Neuronal stem cell (in vitro differentiated cells): ENCODE measurements around the gene RAD51B.

ENCODE experiments used
- DNase-seq: peaks from one replicate; pipeline ENCODE4 v3.0.0-alpha.2; 2013; ENCODE audit warnings: low spot score
- H2AFZ ChIP-seq: one replicate; pipeline ENCODE4 v1.6.1; 2013; ENCODE audit warnings: mild to moderate bottlenecking, low read length, inconsistent platforms
- H2AK5ac ChIP-seq: 2 replicates; pipeline ENCODE4 v1.6.1; 2013; ENCODE audit warnings: low read depth, mild to moderate bottlenecking, inconsistent platforms, low read length, moderate library complexity, mixed read lengths
- H2BK120ac ChIP-seq: 2 replicates; pipeline ENCODE4 v1.6.1; 2013; ENCODE audit warnings: low read depth, mild to moderate bottlenecking, inconsistent platforms, low read length, moderate library complexity, mixed read lengths
- H2BK12ac ChIP-seq: one replicate; pipeline ENCODE4 v1.6.1; 2013; ENCODE audit warnings: low read length, inconsistent platforms
- H2BK15ac ChIP-seq: 2 replicates; pipeline ENCODE4 v1.6.1; 2013; ENCODE audit warnings: mild to moderate bottlenecking, low read length, inconsistent platforms, mixed read lengths
- H2BK5ac ChIP-seq: one replicate; pipeline ENCODE4 v1.6.1; 2013; ENCODE audit warnings: inconsistent platforms, mild to moderate bottlenecking, low read length, moderate library complexity
- H3K14ac ChIP-seq: one replicate; pipeline ENCODE4 v1.6.1; 2013; ENCODE audit warnings: low read length, inconsistent platforms
- H3K18ac ChIP-seq: 2 replicates; pipeline ENCODE4 v1.6.1; 2013; ENCODE audit warnings: low read length, inconsistent platforms
- H3K23ac ChIP-seq: 2 replicates; pipeline ENCODE4 v1.6.1; 2013; ENCODE audit warnings: low read depth, mild to moderate bottlenecking, mixed read lengths, low read length, inconsistent platforms; ENCODE audit not compliant: poor library complexity
- H3K27ac ChIP-seq: replicated peaks from 3 replicates; pipeline ENCODE4 v1.5.1; 2013; ENCODE audit warnings: low read length, inconsistent platforms
- H3K27me3 ChIP-seq, 3 experiments: 2 replicates each; pipeline ENCODE4 v1.6.1; 2013; ENCODE audit warnings: low read length in 3 of 3, mild to moderate bottlenecking in 2 of 3, inconsistent platforms in 1 of 3, low read depth in 1 of 3, mixed read lengths in 1 of 3, moderate library complexity in 1 of 3; ENCODE audit not compliant: control insufficient read depth in 3 of 3, insufficient read depth in 3 of 3
- H3K36me3 ChIP-seq, 2 donors: replicated peaks in 1 of 2; 2 replicates each; pipeline ENCODE4 v1.6.1; 2013; ENCODE audit warnings: low read length in 2 of 2; ENCODE audit not compliant: control insufficient read depth in 2 of 2, insufficient read depth in 2 of 2
- H3K4ac ChIP-seq: 2 replicates; pipeline ENCODE4 v1.6.1; 2013; ENCODE audit warnings: inconsistent platforms, mild to moderate bottlenecking, low read length, moderate library complexity
- H3K4me1 ChIP-seq, 2 donors: 1 replicate in 1 of 2; 2 replicates in 1 of 2; pipeline ENCODE4 v1.6.1; 2013; ENCODE audit warnings: low read length in 2 of 2, low read depth in 1 of 2; ENCODE audit not compliant: control insufficient read depth in 2 of 2, insufficient read depth in 1 of 2
- H3K4me2 ChIP-seq: one replicate; pipeline ENCODE4 v1.6.1; 2013; ENCODE audit warnings: mild to moderate bottlenecking, low read length, inconsistent platforms; ENCODE audit not compliant: insufficient read depth, poor library complexity, severe bottlenecking
- H3K4me3 ChIP-seq, 2 donors: 2 replicates each; pipeline ENCODE4 v1.5.1; 2013; ENCODE audit warnings: low read length in 2 of 2, mild to moderate bottlenecking in 2 of 2, inconsistent platforms in 1 of 2, moderate library complexity in 1 of 2
- H3K79me1 ChIP-seq: one replicate; pipeline ENCODE4 v1.6.1; 2013; ENCODE audit warnings: low read depth, mild to moderate bottlenecking, inconsistent platforms, low read length, moderate library complexity
- H3K9ac ChIP-seq: one replicate; pipeline ENCODE4 v1.6.1; 2013; ENCODE audit warnings: mild to moderate bottlenecking, low read depth, low read length, inconsistent platforms; ENCODE audit not compliant: poor library complexity
- H3K9me3 ChIP-seq, 2 donors: replicated peaks in 1 of 2; 2 replicates each; pipeline versions ENCODE3 to v1.6.1; 2013; ENCODE audit warnings: low read length in 2 of 2, mild to moderate bottlenecking in 2 of 2, inconsistent platforms in 1 of 2, low read depth in 1 of 2, mixed read lengths in 1 of 2, moderate library complexity in 1 of 2; ENCODE audit not compliant: control insufficient read depth in 2 of 2, insufficient read depth in 1 of 2
- H4K8ac ChIP-seq: one replicate; pipeline ENCODE4 v1.6.1; 2013; ENCODE audit warnings: low read depth, mild to moderate bottlenecking, inconsistent platforms, low read length, moderate library complexity
- H4K91ac ChIP-seq: one replicate; pipeline ENCODE4 v1.6.1; 2013; ENCODE audit warnings: low read length, low read depth, mild to moderate bottlenecking, inconsistent platforms; ENCODE audit not compliant: poor library complexity
- WGBS, 2 donors: extraction: QIAGEN DNeasy Blood & Tissue Kit; methylation state at CpG; one replicate each; pipeline ENCODE4 v1.1.7; 2013; ENCODE audit warnings: missing lambda C conversion rate in 2 of 2, mixed read lengths in 1 of 2; ENCODE audit not compliant: insufficient read length in 2 of 2, insufficient replicate concordance in 1 of 2; ENCODE audit errors: extremely low coverage in 2 of 2; 5-methylcytosine and 5-hydroxymethylcytosine counted together

The RAD51B gene

GRCh38 chr14:67996235-67996634 lies 176.7 kb downstream of the RAD51B start:
- WGBS, 2 donors: no CpG with 5 or more reads among the region's 4 CpGs

GRCh38 chr14:67998834-67999233 lies 179.3 kb downstream of the RAD51B start:
- H3K9ac ChIP-seq: no peak overlapping the region
- H2BK5ac ChIP-seq: no peak overlapping the region
- DNase-seq: no peak
- peaks cover 0 to 2% of the 10 kb centered on the region in 2 donors for H3K9me3 ChIP-seq
- H3K23ac ChIP-seq: no peak overlapping the region
- no peaks in the 10 kb centered on the region for H3K4me1 ChIP-seq
- H3K14ac ChIP-seq: no peak overlapping the region
- no peak overlapping the region for H2AK5ac ChIP-seq
- H3K36me3 ChIP-seq: no peaks in the 10 kb centered on the region
- no peak overlapping the region for H2BK120ac ChIP-seq
- no peaks in the 10 kb centered on the region for H3K79me1 ChIP-seq
- H3K27me3 ChIP-seq: no peaks in the 10 kb centered on the region
- H3K27ac ChIP-seq: no peak overlapping the region
- H4K8ac ChIP-seq: no peak overlapping the region
- no peak overlapping the region for H3K4me3 ChIP-seq
- no peak overlapping the region for H2AFZ ChIP-seq
- no peak overlapping the region for H3K4ac ChIP-seq
- no CpG with 5 or more reads among the region's 1 CpG for WGBS, 2 donors
- H2BK12ac ChIP-seq: no peak overlapping the region
- no peak overlapping the region for H3K4me2 ChIP-seq
- no peak overlapping the region for H3K18ac ChIP-seq
- no peak overlapping the region for H2BK15ac ChIP-seq
- no peak overlapping the region for H4K91ac ChIP-seq

More at GRCh38 chr14:67996235-67996634, 176.7 kb downstream of the RAD51B start:
- no peaks in the 10 kb centered on the region for H3K27me3 ChIP-seq
- no peak overlapping the region for H3K4me2 ChIP-seq
- H3K79me1 ChIP-seq: no peaks in the 10 kb centered on the region
- H3K4ac ChIP-seq: no peak overlapping the region
- H3K4me1 ChIP-seq: no peaks in the 10 kb centered on the region
- H2AK5ac ChIP-seq: no peak overlapping the region
- H2BK5ac ChIP-seq: no peak overlapping the region
- H3K18ac ChIP-seq: no peak overlapping the region
- no peak for DNase-seq
- H3K9me3 ChIP-seq: no peaks in the 10 kb centered on the region
- H2BK15ac ChIP-seq: no peak overlapping the region
- no peak overlapping the region for H3K4me3 ChIP-seq
- H2AFZ ChIP-seq: no peak overlapping the region
- H3K27ac ChIP-seq: no peak overlapping the region
- H4K91ac ChIP-seq: no peak overlapping the region
- H2BK120ac ChIP-seq: no peak overlapping the region
- H2BK12ac ChIP-seq: no peak overlapping the region
- H3K36me3 ChIP-seq: no peaks in the 10 kb centered on the region
- H4K8ac ChIP-seq: no peak overlapping the region
- no peak overlapping the region for H3K9ac ChIP-seq
- H3K14ac ChIP-seq: no peak overlapping the region
- H3K23ac ChIP-seq: no peak overlapping the region

- Histone ChIP-seq H3K36me3 (no peaks in the 10 kb centered on the region), H4K91ac (no peak overlapping the region), H3K18ac (no peak overlapping the region), H2AK5ac (no peak overlapping the region), H3K79me1 (no peaks in the 10 kb centered on the region), H4K8ac (no peak overlapping the region), H3K27me3 (no peaks in the 10 kb centered on the region), H3K9me3 (peaks cover 0 to 2% of the 10 kb centered on the region in 2 donors), H3K14ac (no peak overlapping the region), H2BK15ac (no peak overlapping the region), H2BK120ac (no peak overlapping the region), H2AFZ (no peak overlapping the region), H3K4ac (no peak overlapping the region), H3K4me1 (no peaks in the 10 kb centered on the region), H3K27ac (no peak overlapping the region), H3K9ac (no peak overlapping the region), H2BK5ac (no peak overlapping the region), H3K23ac (no peak overlapping the region), H2BK12ac (no peak overlapping the region), H3K4me3 (no peak overlapping the region), H3K4me2 (no peak overlapping the region)
- WGBS, 2 donors: no CpG with 5 or more reads among the region's 1 CpG
- DNase-seq: no peak
Observed at GRCh38 chr14:67999290-67999689, 179.7 kb downstream of the RAD51B start.

- Histone ChIP-seq H3K4me1 (no peaks in the 10 kb centered on the region), H2BK12ac (no peak overlapping the region), H3K4me2 (no peak overlapping the region), H2AK5ac (no peak overlapping the region), H3K27ac (no peak overlapping the region), H3K4me3 (no peak overlapping the region), H3K79me1 (no peaks in the 10 kb centered on the region), H2BK120ac (no peak overlapping the region), H3K4ac (no peak overlapping the region), H3K23ac (no peak overlapping the region), H4K91ac (no peak overlapping the region), H2AFZ (no peak overlapping the region), H3K9me3 (peaks cover 0 to 2% of the 10 kb centered on the region in 2 donors), H2BK5ac (no peak overlapping the region), H2BK15ac (no peak overlapping the region), H3K14ac (no peak overlapping the region), H3K27me3 (no peaks in the 10 kb centered on the region), H3K36me3 (no peaks in the 10 kb centered on the region), H4K8ac (no peak overlapping the region), H3K9ac (no peak overlapping the region), H3K18ac (no peak overlapping the region)
- no peak for DNase-seq
- WGBS, 2 donors: no CpG with 5 or more reads among the region's 5 CpGs
Observed at GRCh38 chr14:67999705-68000384, 180.3 kb downstream of the RAD51B start.
